Measurements from ENCODE around the gene ZNF423. TPM values are rescaled to one million over a fixed set of nuclear protein-coding genes. Genes with fewer than 3 reads are reported as not detected.
A peak's percentile ranks its signal among the peaks of the same experiment; 100 is the strongest.

ZNF423 gene
- total and polyA plus RNA-seq, 7 donors, result 0.69 to 19.7 (median 3.6) TPM

DNA sequence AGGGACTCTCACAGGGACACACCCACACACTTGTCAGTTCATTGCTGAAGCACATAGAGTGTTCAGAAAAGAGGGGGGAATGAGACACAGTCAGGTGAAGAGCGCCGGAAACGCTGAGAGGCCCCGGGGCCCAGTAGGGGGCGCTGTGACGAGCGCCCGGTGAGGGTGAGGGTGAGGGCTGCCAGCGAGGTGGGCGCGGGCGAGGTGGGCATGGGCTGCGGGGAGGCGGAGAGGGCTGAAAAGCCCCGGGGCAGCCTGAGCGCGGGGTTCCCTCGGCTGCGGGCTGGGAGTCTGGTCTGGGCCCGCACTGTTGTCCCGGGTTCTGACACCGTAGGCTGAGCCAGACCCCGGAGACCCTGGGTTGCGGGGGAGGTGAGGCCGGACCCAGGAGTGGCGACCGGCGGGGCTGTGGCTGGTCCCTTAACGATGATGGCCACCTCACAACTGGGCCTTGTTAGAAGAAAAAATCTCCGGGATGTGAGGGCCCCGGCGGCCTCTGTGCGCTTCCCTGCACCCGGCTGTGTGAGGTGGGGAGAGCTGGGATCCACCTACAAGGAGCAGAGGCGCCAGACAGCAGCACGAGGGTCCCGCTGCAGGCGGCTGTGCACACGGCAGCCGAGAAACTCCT lies 390.9 kb downstream of the ZNF423 start:
- Histone ChIP-seq H3K4me3 (no peak overlapping the region), H3K36me3 (no peaks in the 10 kb centered on the region), H3K4me1 (no peaks in the 10 kb centered on the region), H3K9me3 (no peaks in the 10 kb centered on the region), H3K27me3 (peaks cover 0 to 37% (median 8%) of the 10 kb centered on the region in 3 donors), H3K27ac (no peak overlapping the region)
- DNase-seq, result peak; percentile 34
- 26 to 35% methylated on average over 40 of the region's 40 CpGs for WGBS, 2 donors
- intact Hi-C loops (cut with DNase I), result no loop called here
- no peak for TF ChIP-seq POLR2A (IDR thresholded peaks at IDR 0.05)
- no peak for TF ChIP-seq EP300 (IDR thresholded peaks at IDR 0.05)
- TF ChIP-seq CTCF (IDR thresholded peaks at IDR 0.05), result no peak
- no peak for TF ChIP-seq POLR2AphosphoS5 (IDR thresholded peaks at IDR 0.05)

GRCh38 chr16:49464093-49464492 lies 391.8 kb downstream of the ZNF423 start:
- H3K9me3 ChIP-seq, result no peaks in the 10 kb centered on the region
- peaks cover 0 to 37% (median 8%) of the 10 kb centered on the region in 3 donors for H3K27me3 ChIP-seq
- peak; percentile 8 for DNase-seq
- TF ChIP-seq POLR2AphosphoS5 (IDR thresholded peaks at IDR 0.05) (no peak), EP300 (IDR thresholded peaks at IDR 0.05) (no peak), CTCF (IDR thresholded peaks at IDR 0.05) (no peak), POLR2A (IDR thresholded peaks at IDR 0.05) (no peak)
- H3K36me3 ChIP-seq, result no peaks in the 10 kb centered on the region
- no peak overlapping the region for H3K4me3 ChIP-seq
- WGBS, 2 donors, result 25 to 62% methylated on average over 2 of the region's 2 CpGs
- no peaks in the 10 kb centered on the region for H3K4me1 ChIP-seq
- intact Hi-C loops (cut with DNase I), result no loop called here
- no peak overlapping the region for H3K27ac ChIP-seq

- Histone ChIP-seq H3K27ac (no peak overlapping the region), H3K9me3 (no peaks in the 10 kb centered on the region), H3K4me3 (no peak overlapping the region), H3K36me3 (no peaks in the 10 kb centered on the region), H3K27me3 (peaks cover 0 to 37% (median 8%) of the 10 kb centered on the region in 3 donors), H3K4me1 (no peaks in the 10 kb centered on the region)
- intact Hi-C loops (cut with DNase I), result no loop called here
- TF ChIP-seq POLR2A (IDR thresholded peaks at IDR 0.05) (no peak), CTCF (IDR thresholded peaks at IDR 0.05) (no peak), EP300 (IDR thresholded peaks at IDR 0.05) (no peak), POLR2AphosphoS5 (IDR thresholded peaks at IDR 0.05) (no peak)
- WGBS, 2 donors, result 44 to 48% methylated on average over 7 of the region's 7 CpGs
- DNase-seq, result peak; percentile 36
These were observed 392.4 kb downstream of the ZNF423 start for GRCh38 chr16:49463529-49463928.

DNA sequence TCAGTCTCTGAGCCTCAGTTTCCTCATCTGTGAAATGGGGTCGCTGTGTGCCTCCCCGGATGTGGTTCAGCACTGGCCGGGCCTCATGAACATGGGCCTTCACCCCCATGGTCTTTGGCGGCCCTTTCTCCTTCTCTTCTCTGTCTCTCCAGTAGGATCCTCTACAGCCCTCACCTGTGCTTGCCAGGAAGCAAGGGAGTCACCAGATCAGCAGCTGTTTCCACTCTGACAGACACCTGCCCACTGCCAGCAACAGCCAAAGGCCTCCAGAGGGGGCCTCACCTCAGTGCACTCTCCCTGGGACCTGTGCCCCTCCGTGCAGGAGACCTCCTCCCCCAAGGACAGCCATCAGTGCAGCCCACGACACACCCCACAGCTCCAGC lies 392.9 kb downstream of the ZNF423 start:
- intact Hi-C loops (cut with DNase I), result no loop called here
- H3K9me3 ChIP-seq, result no peaks in the 10 kb centered on the region
- H3K4me1 ChIP-seq, result no peaks in the 10 kb centered on the region
- no peak overlapping the region for H3K27ac ChIP-seq
- TF ChIP-seq POLR2A (IDR thresholded peaks at IDR 0.05), result no peak
- no peak for TF ChIP-seq EP300 (IDR thresholded peaks at IDR 0.05)
- TF ChIP-seq CTCF (IDR thresholded peaks at IDR 0.05), result no peak
- no peak for TF ChIP-seq POLR2AphosphoS5 (IDR thresholded peaks at IDR 0.05)
- no peaks in the 10 kb centered on the region for H3K36me3 ChIP-seq
- WGBS, 2 donors, result 66 to 69% methylated on average over 6 of the region's 6 CpGs
- DNase-seq, result peak; percentile 43
- peaks cover 0 to 37% (median 8%) of the 10 kb centered on the region in 3 donors for H3K27me3 ChIP-seq
- no peak overlapping the region for H3K4me3 ChIP-seq
